Transverse colon (tissue), 3 donors: ENCODE results near the gene SSBP2.

Source experiments
- CTCF ChIP-seq, 5 experiments: fragments of 200-600 bp in 3 of 5; fragments of 450-650 bp in 2 of 5; sonication (generic) in 3 of 5; IDR thresholded peaks; 1 replicate in 2 of 5; 2 replicates in 3 of 5; pipeline ENCODE4 v1.5.1; 2016 to 2017; ENCODE audit warnings: antibody characterized with exemption in 5 of 5, inconsistent platforms in 3 of 5, mild to moderate bottlenecking in 2 of 5, moderate library complexity in 1 of 5
- POLR2A ChIP-seq: fragments of 450-650 bp; IDR thresholded peaks from one replicate; pipeline ENCODE4 v1.6.1; 2016; ENCODE audit warnings: antibody characterized with exemption, mild to moderate bottlenecking, moderate library complexity

GRCh38 chr5:81505672-81506071, 245.2 kb downstream of the SSBP2 start:
- TF ChIP-seq POLR2A = no peak
- TF ChIP-seq CTCF (IDR thresholded peaks at IDR 0.05) = no peak
